Umbilical cord (tissue), 2 donors: ENCODE measurements around the gene IKZF5. TPM values are rescaled to one million over a fixed set of nuclear protein-coding genes. Genes with fewer than 3 reads are reported as not detected.

ENCODE experiments used
- DNase-seq: peaks from one replicate; pipeline ENCODE4 v3.0.0-alpha.2; 2015; ENCODE audit warnings: low spot score
- total RNA-seq: library from RNA; depleted of rRNA; stranded (reverse); fragments of >200 nt; gene quantifications from one replicate; pipeline ENCODE4 v1.2.3, GENCODE V29; 2014; ENCODE audit warnings: low replicate concordance; ENCODE audit not compliant: insufficient read depth

IKZF5 gene
- total RNA-seq, 1 donor from 2014 or later = 5.3 TPM

DNA sequence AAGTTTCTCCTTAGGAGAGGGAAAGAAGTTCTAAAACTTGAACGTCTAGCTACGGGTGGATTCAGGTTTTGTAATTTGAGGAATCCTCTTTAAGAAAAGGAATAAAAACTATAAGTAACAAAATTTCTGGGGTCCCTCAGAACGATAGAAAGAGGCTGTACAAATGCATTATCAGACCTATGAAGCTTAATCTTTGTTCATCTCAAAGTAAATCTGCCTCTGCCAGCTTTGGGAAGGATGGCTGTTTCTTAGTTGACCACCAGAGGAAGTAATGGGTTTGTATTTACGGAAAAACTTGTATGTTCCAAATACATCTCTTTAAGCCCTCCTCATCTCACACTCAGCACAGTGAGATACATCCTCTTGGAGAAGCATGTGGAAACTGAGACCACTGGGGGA is 27.5 kb downstream of the IKZF5 start:
- DNase-seq = peak; percentile 39

DNA sequence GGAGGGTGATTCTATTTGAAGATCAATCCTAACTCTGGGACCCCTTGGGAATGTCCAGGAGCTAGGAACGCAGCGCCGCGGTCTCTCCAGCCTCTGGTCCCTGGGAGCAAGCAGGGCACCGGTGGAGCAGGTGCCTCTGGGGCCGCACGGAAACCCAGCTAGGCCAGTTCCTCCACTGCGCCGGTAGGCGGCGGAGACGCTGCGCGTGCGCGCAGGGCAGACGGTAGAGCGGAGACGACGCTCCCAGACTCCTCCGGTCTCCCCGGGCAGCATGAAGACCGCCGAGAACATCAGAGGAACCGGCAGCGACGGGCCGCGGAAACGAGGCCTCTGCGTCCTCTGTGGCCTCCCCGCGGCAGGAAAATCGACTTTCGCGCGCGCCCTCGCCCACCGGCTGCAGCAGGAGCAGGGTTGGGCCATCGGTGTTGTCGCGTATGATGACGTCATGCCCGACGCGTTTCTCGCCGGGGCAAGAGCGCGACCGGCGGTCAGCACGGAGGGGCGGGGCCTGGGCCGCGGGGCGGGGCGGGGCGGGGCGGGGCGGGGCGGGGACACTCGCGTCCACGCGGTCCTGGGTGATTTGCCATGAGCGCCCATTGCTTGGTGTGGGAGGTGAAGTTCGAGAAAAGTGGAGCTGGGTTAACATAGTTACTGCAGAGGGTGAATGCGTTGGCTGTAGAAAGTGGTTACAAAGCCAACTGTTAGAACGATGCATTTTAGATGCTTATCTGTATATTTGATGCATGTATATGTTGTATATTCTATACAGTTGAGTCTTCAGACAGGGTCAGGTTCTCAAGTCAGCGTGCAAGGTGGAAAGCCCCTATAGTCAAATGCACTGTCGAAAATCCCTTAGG is 28.2 kb downstream of the IKZF5 start, which contains the start of gene PSTK:
Gene PSTK (plus strand): TSS at position 193 of the 857 bp plus-strand sequence. CDS start 79 bp downstream, at position 272.
- DNase-seq = peak; percentile 94

GRCh38 chr10:122974543-122975064 is 34.0 kb downstream of the IKZF5 start:
- no peak for DNase-seq

GRCh38 chr10:122974023-122974422 is 34.6 kb downstream of the IKZF5 start:
- DNase-seq = no peak

DNA sequence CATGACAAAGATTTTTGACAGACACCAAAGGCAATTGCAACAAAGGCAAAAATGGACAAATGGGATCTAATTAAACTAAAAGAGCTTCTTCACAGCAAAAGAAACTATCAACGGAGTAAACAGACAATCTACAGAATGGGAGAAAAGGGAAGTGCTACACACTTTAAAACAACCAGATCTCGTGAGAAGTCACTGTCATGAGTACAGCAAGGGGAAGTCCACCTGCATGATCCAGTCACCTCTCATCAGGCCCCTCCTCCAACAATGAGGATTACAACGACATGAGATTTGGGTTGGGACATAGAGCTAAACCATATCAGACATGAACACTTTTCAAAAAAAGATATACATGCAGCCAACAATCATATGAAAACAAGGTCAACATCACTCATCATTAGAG is 39.9 kb downstream of the IKZF5 start:
- DNase-seq = no peak

GRCh38 chr10:122966879-122967278 is 41.7 kb downstream of the IKZF5 start:
- DNase-seq = no peak

GRCh38 chr10:122962405-122962804 is 46.2 kb downstream of the IKZF5 start:
- no peak for DNase-seq

DNA sequence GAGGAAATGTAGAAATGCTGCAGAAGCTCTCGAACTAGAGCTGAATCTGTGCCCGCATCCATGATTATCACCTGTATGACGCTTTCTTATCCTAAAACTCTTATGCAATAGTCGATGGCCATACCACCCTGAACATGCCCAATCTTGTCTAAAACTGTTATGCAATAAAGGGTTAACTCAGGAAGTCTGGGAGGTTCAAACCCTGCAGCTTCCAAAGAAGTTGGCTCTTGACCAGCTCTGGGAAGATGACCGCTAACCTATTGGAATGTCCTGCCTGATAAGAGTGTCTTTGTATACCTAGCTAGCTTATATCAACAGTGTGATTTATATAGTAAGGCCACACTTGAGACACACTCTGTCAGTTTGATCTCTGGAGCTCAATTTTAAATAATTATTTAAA is 51.1 kb downstream of the IKZF5 start:
- no peak for DNase-seq

- no peak for DNase-seq
Measured at GRCh38 chr10:122955892-122956291, 52.7 kb downstream of the IKZF5 start.

- no peak for DNase-seq
Measured at GRCh38 chr10:122954731-122955050, 53.9 kb downstream of the IKZF5 start.

DNA sequence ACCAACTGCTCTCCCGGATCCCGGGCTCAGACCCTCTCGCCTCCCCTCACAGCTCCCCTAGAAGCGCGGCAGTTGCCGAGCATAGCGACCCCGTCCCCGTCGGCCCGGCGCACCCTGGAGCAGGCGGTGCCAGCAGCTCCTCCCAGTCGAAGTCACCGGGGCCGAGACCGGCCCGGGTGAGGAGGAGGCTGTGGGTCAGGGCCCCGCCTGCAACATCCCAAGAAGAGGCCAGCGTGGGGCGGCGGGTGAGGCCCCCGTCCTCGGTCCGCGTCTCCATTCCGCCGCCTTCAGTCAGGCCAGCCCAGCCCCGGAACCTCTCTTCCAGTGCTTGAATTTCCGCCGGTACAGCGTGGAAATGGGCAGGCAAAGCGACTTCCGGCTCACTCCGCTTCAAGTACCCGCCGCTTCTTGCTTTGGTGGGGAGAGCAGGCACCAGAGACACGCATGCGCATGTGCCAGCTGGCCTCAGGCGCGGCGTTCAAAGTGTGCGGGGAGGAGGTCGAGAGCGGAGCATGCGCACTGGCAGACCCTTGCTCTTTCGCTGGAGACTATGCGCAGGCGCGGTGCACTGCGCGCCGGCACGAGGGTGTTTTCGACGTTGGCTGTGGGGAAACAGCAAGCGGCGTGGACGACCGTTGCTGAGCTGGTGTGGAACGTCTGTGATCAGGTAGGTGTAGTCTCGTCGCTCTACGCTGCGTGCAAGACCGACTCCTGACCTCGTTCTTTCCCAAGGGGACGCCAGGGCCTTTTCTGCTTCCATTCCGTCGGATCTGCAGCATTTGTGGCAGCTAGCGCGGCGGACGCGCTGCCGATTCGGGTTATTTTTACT is 54.5 kb downstream of the IKZF5 start, which contains the start of gene C10orf88:
Gene C10orf88 (minus strand): TSS at position 326 of the 829 bp plus-strand sequence. CDS start 49 bp downstream, at position 277.
- peak; percentile 99 for DNase-seq

DNA sequence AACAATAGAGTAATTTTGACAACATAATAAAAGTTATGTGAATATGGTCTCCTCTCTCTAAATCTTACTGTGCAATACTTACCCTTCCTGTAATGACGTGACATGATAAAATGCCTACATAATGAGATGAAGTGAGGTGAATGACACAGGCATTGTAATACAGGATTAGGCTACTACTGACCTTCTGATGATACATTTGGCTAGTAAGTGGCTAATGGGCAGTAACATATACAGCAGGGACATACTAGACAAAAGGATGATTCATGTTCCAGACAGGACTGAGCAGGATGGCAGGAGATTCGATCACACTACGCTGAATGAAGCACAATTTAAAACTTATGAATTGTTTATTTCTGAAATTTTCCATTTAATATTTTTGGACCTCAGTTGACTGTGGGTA is 59.3 kb downstream of the IKZF5 start:
- DNase-seq = no peak

Other genes with a start within 250 kb of the IKZF5 start
- gene CUZD1, start 162.9 kb downstream of the IKZF5 start, total RNA-seq = not detected
- not detected for gene FAM24B, start 129.2 kb downstream of the IKZF5 start, total RNA-seq
- not detected for gene FAM24A, start 98.2 kb downstream of the IKZF5 start, total RNA-seq
- 33.5 TPM for gene C10orf88, start 54.6 kb downstream of the IKZF5 start, total RNA-seq
- 2.9 TPM for gene PSTK, start 28.4 kb downstream of the IKZF5 start, total RNA-seq
- gene ACADSB, start 211 bp upstream of the IKZF5 start, total RNA-seq = 10.6 TPM
- gene HMX3, start 127.2 kb upstream of the IKZF5 start, total RNA-seq = 2.6 TPM
- gene HMX2, start 139.3 kb upstream of the IKZF5 start, total RNA-seq = not detected
- gene BUB3, start 145.6 kb upstream of the IKZF5 start, total RNA-seq = 25.0 TPM